Smooth muscle cell (in vitro differentiated cells): ENCODE results near the gene ZNF33A. TPM values are rescaled to one million over a fixed set of nuclear protein-coding genes. Genes with fewer than 3 reads are reported as not detected.
"Not testable (repeated sequence)": the region's sequence is repeated elsewhere in the genome, so short reads cannot be mapped to it uniquely, and the experiment has no call there.

Experiments
- DNase-seq: peaks from one replicate; lab custom pipeline; 2025; ENCODE audit not compliant: unreplicated experiment; lab: John Stamatoyannopoulos, UW
- H2AFZ ChIP-seq: fragments of 200-600 bp; sonication (generic); 2 replicates; pipeline ENCODE4 v1.6.0; 2016; ENCODE audit warnings: antibody characterized with exemption, low read depth, mild to moderate bottlenecking
- H3F3A ChIP-seq: fragments of 200-600 bp; sonication (generic); 2 replicates; pipeline ENCODE4 v1.6.0; 2017; ENCODE audit warnings: antibody characterized with exemption, low read depth
- H3K27ac ChIP-seq: fragments of 200-600 bp; sonication (generic); 2 replicates; pipeline ENCODE4 v1.5.1; 2016; ENCODE audit warnings: low read depth, mild to moderate bottlenecking
- H3K27me3 ChIP-seq: fragments of 200-600 bp; sonication (generic); 2 replicates; pipeline ENCODE4 v1.6.1; 2016; ENCODE audit warnings: low read depth, mild to moderate bottlenecking
- H3K36me3 ChIP-seq: fragments of 200-600 bp; sonication (generic); 2 replicates; pipeline ENCODE4 v1.5.1; 2016; ENCODE audit warnings: low read depth
- H3K4me1 ChIP-seq: fragments of 200-600 bp; sonication (generic); 2 replicates; pipeline ENCODE4 v1.5.1; 2016; ENCODE audit warnings: low read depth
- H3K4me2 ChIP-seq: fragments of 200-600 bp; sonication (generic); 2 replicates; pipeline ENCODE4 v1.6.0; 2016; ENCODE audit warnings: mild to moderate bottlenecking
- H3K4me3 ChIP-seq: fragments of 200-600 bp; sonication (generic); 2 replicates; pipeline ENCODE4 v1.5.1; 2016; ENCODE audit warnings: mild to moderate bottlenecking
- H3K79me2 ChIP-seq: fragments of 200-600 bp; sonication (generic); 2 replicates; pipeline ENCODE4 v1.6.0; 2016; ENCODE audit warnings: low read depth, mild to moderate bottlenecking
- H3K9ac ChIP-seq: fragments of 200-600 bp; sonication (generic); 2 replicates; pipeline ENCODE4 v1.6.0; 2016; ENCODE audit warnings: low read depth
- H3K9me3 ChIP-seq: fragments of 200-600 bp; sonication (generic); replicated peaks from 2 replicates; pipeline ENCODE4 v1.5.1; 2016; ENCODE audit warnings: low read depth
- H4K20me1 ChIP-seq: fragments of 200-600 bp; sonication (generic); 2 replicates; pipeline ENCODE4 v1.6.0; 2016; ENCODE audit warnings: low read depth
- WGBS: methylation state at CpG from one replicate; pipeline ENCODE4 v1.1.7; 2016; ENCODE audit warnings: low lambda C conversion rate; 5-methylcytosine and 5-hydroxymethylcytosine counted together
- polyA plus RNA-seq: library from polyadenylated mRNA; unstranded; fragments of >200 nt; fragmentation: Nextera tagmentation; extraction: Ambion mirVana; gene quantifications from 2 replicates; pipeline ENCODE4 v1.2.1, GENCODE V29; 2016
- total RNA-seq: library from RNA; depleted of rRNA; stranded (reverse); fragments of >200 nt; gene quantifications from 2 replicates; pipeline ENCODE4 v1.2.3, GENCODE V29; 2014
- TF ChIP-seq, protein P1 (sequence below): fragments of 200-600 bp; sonication (generic); IDR thresholded peaks from 2 replicates; pipeline ENCODE4 v1.5.1; 2017; ENCODE audit warnings: borderline replicate concordance, mild to moderate bottlenecking, antibody characterized with exemption; ENCODE audit not compliant: insufficient read depth, poor library complexity, severe bottlenecking

The ZNF33A gene
- total and polyA plus RNA-seq, 2 experiments from 2014 or later = 1.4 to 9.2 TPM

DNA sequence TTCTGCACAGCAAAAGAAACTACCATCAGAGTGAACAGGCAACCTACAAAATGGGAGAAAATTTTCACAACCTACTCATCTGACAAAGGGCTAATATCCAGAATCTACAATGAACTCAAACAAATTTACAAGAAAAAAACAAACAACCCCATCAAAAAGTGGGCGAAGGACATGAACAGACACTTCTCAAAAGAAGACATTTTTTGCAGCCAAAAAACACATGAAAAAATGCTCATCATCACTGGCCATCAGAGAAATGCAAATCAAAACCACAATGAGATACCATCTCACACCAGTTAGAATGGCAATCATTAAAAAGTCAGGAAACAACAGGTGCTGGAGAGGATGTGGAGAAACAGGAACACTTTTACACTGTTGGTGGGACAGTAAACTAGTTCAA, 10.0 kb upstream of the ZNF33A start:
- 83% methylated on average over 1 of the region's 1 CpG for WGBS
- not testable (repeated sequence) for H3K36me3 ChIP-seq, H3K9me3 ChIP-seq, H3K79me2 ChIP-seq, H2AFZ ChIP-seq, H3K4me3 ChIP-seq, H3K27ac ChIP-seq, H3K4me1 ChIP-seq, H3K4me2 ChIP-seq, DNase-seq, H3K9ac ChIP-seq, H4K20me1 ChIP-seq, H3K27me3 ChIP-seq, H3F3A ChIP-seq

DNA sequence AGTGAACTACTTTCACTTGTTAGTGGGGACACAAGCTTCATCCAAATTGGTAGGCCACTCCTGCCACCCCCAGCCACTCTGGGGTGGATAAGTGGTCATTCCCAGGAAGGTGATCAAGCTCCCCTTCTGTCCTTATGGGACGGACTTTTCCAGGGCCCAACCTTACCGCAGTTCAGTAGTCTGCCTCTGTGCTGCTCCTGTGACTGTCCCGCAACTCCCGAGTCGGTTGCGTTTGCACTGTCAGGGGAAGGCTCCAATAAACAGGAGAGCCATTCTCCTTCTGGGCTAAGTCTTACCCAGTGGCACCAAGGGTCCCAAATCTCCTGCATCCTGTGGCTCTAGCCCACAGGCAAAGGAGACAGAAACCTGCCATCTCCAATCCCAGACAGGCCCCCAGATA, 7.4 kb upstream of the ZNF33A start:
- Histone ChIP-seq H4K20me1 (no peaks in the 10 kb centered on the region), H3K4me1 (no peaks in the 10 kb centered on the region), H2AFZ (no peak overlapping the region), H3K27ac (no peak overlapping the region), H3K4me3 (no peak overlapping the region), H3F3A (no peaks in the 10 kb centered on the region), H3K4me2 (no peak overlapping the region), H3K9me3 (no peaks in the 10 kb centered on the region), H3K9ac (no peak overlapping the region), H3K27me3 (no peaks in the 10 kb centered on the region), H3K36me3 (no peaks in the 10 kb centered on the region), H3K79me2 (no peaks in the 10 kb centered on the region)
- DNase-seq = no peak
- 89% methylated on average over 6 of the region's 6 CpGs for WGBS
- TF ChIP-seq, protein P1, sequence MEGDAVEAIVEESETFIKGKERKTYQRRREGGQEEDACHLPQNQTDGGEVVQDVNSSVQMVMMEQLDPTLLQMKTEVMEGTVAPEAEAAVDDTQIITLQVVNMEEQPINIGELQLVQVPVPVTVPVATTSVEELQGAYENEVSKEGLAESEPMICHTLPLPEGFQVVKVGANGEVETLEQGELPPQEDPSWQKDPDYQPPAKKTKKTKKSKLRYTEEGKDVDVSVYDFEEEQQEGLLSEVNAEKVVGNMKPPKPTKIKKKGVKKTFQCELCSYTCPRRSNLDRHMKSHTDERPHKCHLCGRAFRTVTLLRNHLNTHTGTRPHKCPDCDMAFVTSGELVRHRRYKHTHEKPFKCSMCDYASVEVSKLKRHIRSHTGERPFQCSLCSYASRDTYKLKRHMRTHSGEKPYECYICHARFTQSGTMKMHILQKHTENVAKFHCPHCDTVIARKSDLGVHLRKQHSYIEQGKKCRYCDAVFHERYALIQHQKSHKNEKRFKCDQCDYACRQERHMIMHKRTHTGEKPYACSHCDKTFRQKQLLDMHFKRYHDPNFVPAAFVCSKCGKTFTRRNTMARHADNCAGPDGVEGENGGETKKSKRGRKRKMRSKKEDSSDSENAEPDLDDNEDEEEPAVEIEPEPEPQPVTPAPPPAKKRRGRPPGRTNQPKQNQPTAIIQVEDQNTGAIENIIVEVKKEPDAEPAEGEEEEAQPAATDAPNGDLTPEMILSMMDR = no peak

DNA sequence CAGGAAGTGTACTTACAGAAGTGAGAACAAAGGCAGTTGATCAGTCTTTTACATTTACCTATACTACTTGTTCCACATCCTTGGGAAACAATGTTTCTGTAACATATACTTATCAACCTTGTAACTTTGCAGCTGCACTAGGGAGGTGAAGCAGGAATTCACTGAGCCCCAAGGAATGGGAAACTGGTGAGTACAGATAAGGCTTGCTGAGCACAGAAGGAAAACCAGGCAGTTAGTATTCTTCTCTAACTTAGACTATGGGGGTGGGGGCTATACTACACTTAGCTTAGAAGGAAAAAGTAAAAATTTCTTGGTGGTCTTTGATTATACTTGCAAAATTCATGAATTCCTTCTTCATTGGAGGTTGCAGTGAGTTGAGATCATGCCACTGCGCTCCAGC, 6.9 kb upstream of the ZNF33A start:
- no peaks in the 10 kb centered on the region for H3K27me3 ChIP-seq
- H3K36me3 ChIP-seq = no peaks in the 10 kb centered on the region
- H3K4me1 ChIP-seq = no peaks in the 10 kb centered on the region
- H2AFZ ChIP-seq = no peak overlapping the region
- WGBS = 85% methylated on average over 1 of the region's 1 CpG
- H3K4me3 ChIP-seq = no peak overlapping the region
- no peaks in the 10 kb centered on the region for H4K20me1 ChIP-seq
- H3K27ac ChIP-seq = no peak overlapping the region
- no peaks in the 10 kb centered on the region for H3K9me3 ChIP-seq
- no peak overlapping the region for H3K4me2 ChIP-seq
- TF ChIP-seq, protein P1 = no peak
- no peaks in the 10 kb centered on the region for H3F3A ChIP-seq
- no peak overlapping the region for H3K9ac ChIP-seq
- H3K79me2 ChIP-seq = no peaks in the 10 kb centered on the region
- no peak for DNase-seq

DNA sequence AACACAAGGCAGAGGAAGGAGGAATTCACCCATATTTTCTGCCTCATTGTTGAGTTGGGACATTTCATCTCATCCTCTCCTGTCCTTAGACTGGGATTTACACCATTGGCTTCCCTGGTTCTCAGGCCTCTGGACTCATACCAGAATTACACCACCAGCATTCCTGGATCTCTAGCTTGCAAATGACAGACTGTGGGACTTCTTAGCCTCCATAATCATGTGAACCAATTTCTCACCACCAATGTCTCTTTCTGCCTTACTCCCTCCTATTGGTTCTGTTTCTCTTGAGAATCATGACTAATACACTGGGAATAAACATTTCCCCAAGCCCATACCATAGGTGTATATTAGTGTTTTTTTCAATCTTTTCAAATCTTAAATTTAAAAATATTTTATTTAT, 2.9 kb upstream of the ZNF33A start:
- H3K27me3 ChIP-seq = no peaks in the 10 kb centered on the region
- no peaks in the 10 kb centered on the region for H4K20me1 ChIP-seq
- no peak overlapping the region for H3K4me2 ChIP-seq
- no peak overlapping the region for H3K4me3 ChIP-seq
- TF ChIP-seq, protein P1 = no peak
- H3K36me3 ChIP-seq = no peaks in the 10 kb centered on the region
- H3F3A ChIP-seq = no peaks in the 10 kb centered on the region
- peaks cover 7% of the 10 kb centered on the region for H3K4me1 ChIP-seq
- no peak overlapping the region for H2AFZ ChIP-seq
- H3K9ac ChIP-seq = no peak overlapping the region
- H3K79me2 ChIP-seq = peaks cover under 1% of the 10 kb centered on the region
- DNase-seq = no peak
- no peak overlapping the region for H3K27ac ChIP-seq
- no peaks in the 10 kb centered on the region for H3K9me3 ChIP-seq
